ENCODE results near the gene GOLGA6L9.
"Not testable (repeated sequence)": the region's sequence is repeated elsewhere in the genome, so short reads cannot be mapped to it uniquely, and the experiment has no call there.

Gene GOLGA6L9, protein sequence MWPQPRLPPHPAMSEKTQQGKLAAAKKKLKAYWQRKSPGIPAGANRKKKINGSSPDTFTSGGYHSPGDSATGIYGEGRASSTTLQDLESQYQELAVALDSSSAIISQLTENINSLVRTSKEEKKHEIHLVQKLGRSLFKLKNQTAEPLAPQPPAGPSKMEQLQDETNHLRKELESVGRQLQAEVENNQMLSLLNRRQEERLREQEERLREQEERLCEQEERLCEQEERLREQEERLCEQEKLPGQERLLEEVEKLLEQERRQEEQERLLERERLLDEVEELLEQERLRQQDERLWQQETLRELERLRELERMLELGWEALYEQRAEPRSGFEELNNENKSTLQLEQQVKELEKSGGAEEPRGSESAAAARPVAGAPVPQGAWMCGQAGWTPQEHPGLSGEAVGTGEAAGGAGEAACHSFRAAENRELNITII

DNA sequence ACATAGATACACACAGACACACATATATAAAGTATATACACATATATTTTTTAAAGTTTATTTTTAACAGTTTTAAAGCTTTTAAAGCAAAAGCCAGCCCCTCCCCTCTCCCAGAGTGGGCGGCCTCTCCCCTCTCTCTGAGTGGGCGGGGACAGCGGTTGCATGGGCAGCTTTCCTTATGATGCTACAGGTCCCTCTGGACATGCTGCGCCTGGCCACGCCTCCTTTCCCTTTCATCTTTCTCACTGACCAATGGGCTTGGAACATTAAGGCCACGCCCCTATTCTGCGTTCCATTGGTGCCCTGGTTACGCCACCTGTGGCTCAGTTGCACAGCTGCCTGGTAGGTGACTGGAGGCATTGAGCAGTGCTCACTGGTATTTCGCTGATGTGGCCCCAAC lies at the start of gene GOLGA6L9:
Gene GOLGA6L9, plus strand, starts transcription at position 124 of the 400 bp plus-strand sequence. Its CDS starts 264 bp downstream, at position 388.
- not testable (repeated sequence) for DNase-seq (ENCODE audit: low spot score)

DNA sequence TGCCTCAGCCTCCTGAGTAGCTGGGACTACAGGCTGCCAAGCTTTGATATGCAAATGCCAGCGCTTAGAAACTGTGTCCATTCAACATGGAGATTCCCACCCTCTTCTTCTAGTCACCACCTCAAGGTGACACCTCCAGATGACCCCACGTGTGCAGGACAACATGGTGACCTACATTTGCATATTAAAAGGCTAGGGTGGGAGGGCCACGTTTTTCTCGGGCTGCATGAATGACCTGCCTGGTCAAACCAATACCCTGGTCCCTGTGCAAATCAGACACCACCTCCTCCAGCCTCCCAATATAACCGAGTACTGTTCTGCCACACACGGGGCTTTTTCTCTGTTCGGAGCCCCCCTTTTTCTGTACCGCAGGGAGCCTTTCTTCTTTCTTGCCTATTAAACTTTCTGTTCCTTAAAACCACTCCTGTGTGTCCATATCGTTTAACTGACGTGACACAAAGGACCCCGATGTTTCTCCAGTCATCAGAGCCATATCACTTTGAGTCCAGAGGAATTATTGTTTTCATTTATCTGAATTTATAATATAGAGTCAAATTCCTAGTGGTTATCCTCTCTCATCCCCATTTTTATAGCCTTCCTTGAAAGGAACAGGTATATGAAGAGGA lies 48.2 kb upstream of the GOLGA6L9 start:
- not testable (repeated sequence) for DNase-seq (ENCODE audit: low spot score)

DNA sequence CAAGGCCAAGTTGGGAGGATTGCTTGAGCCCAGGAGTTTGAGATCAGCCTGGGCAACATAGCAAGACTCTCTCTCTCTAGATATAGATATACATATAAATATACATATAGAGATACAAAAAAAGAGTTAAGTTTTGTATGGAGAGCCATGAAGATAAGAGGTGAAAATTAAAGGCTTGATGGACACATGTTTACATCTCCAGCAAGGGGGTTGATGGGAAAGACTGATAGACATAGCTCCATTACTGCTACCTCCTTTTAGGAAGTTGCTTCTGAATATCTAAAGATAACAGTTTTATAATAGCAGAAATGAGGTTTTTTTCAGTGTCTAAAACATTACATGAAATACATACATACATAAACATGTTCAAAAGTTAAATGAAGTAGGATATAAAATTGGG lies 42.4 kb upstream of the GOLGA6L9 start:
- not testable (repeated sequence) for DNase-seq (ENCODE audit: low spot score)

DNA sequence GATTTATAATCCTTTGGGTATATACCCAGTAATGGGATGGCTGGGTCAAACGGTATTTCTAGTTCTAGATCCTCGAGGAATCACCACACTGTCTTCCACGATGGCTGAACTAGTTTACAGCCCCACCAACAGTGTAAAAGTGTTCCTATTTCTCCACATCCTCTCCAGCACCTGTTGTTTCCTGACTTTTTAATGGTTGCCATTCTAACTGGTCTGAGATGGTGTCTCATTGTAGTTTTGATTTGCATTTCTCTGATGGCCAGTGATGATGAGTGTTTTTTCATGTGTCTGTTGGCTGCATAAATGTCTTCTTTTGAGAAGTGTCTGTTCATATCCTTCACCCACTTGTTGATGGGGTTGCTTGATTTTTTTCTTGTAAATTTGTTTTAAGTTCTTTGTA lies 39.5 kb upstream of the GOLGA6L9 start:
- DNase-seq (ENCODE audit: low spot score), result not testable (repeated sequence)

DNA sequence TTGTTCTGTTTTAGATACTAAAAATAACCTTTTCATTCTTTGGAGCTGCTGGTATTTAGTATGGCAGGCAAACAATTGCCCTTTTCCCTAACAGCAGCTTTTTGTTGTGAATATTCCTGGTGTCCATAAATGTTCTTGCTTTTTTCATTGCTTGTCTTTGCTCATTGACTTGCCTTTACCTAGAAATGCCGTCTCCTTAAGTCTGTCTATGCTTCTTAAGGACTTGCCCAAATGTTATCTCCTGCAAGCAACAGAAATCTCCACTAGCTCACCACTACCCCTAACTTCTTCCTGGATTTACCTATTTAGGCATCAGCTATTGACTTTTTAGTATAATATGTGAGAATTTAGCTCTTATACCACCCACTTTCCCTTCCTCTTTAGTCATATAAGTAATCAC lies 37.5 kb upstream of the GOLGA6L9 start:
- DNase-seq (ENCODE audit: low spot score), result not testable (repeated sequence)

DNA sequence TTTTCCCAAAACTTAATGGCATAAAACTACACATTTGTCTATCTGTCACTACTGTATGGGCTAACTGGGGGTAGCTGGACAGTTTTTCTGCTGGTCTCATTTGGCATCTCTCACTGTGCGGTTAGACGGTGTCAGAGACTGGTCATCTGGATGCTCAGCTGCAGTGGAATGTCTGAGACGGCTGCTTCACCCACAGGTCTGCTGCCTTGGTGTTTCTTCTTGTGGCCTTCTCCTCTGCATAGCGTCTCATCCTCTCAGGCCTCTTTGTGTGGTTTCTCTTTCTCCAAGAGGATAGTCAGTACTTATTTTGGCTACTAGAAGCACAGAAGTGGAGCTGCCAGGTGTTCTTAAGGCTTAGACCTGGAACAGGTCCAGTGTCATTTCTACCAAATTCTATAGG lies 35.9 kb upstream of the GOLGA6L9 start:
- peak; percentile 16 for DNase-seq (ENCODE audit: low spot score)

DNA sequence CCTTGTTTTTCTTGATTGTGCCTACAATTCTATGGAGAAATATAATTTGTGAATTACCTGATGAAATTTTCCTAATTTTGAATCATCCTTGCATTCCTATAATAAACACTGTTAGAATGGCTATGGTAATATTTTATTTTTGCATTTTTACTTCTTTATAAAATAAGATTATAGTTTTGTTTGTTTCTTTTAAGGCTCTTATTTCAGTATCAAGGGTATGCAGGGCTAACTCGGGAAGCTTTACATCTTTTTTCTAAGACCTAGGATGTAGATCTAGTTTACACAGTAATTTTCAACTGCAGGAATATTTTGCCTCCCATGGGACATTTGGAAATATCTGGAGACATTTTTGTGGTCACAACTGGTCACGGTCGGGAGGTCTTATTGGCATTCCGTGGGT lies 33.8 kb upstream of the GOLGA6L9 start:
- not testable (repeated sequence) for DNase-seq (ENCODE audit: low spot score)

DNA sequence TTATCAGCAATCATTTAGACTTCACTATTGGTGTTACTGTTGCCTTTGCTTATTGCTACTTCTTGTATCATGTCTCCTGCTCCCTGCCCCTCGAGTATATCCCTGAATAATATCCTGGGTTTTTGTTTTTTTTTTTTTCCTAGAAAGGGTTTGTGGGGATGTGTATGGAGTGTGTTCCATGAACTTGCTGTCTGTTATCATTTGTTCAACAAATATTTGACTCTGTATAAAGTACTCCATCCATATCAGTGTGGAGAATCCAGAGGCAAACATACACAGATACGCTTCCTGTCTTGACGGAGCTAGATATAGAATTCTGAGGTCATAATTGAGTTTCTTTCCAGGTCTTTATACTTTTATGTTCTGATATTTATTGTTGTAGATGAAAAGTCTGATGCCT lies 31.8 kb upstream of the GOLGA6L9 start:
- DNase-seq (ENCODE audit: low spot score), result no peak

DNA sequence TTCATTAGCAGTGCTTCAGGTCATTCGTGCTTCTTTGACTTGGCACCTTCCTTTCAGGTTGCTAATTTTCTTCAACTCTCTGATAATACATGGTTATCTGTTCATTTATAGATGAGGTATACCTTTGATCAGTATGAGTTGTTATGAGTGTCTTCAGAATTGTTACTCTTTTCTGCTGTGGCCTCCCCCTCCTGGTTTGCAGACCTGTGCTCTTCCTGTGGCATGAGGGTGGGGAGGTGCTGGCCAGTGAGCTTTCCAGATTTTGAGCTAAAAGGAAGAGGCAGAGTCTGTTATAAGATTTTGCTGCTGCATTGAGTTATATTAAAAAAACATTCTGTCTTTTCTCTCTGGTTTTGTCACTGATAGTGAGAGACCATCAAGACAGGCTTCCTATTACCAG lies 30.8 kb upstream of the GOLGA6L9 start:
- DNase-seq (ENCODE audit: low spot score), result no peak

DNA sequence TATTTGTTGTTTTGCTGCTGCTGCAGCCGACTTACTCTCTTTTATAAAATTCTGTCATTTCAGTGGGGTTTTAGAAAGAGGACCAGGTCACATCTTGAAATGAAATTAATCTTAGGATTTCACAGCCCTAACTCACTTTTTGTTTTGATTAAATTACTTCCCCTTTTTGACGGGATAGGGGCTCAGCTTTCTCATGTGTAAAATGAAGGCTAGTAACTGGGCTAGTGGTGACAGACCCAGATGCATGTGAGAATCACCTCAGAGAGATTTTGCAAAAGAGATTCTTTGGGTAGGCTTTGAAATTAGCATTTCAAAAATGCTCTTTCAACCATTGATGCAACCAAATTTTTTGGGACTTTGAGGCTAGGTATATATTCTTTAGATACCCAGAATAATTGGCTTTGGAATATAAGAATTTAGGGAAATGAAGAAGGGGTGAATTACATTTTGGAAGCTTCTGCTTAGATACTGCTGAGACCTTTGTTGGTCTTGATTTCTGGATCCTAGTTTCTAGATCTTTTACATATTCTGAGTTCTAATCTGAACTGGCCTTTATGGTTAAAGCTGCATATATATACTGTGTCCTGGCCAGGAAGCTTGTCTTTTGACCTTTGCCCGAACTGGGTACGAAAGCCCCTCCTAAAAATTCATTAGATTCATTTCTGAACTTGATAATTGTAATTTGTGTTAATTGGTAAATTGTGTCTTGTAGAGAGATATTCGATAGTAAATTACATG lies 30.1 kb upstream of the GOLGA6L9 start:
- DNase-seq (ENCODE audit: low spot score), result not testable (repeated sequence)

DNA sequence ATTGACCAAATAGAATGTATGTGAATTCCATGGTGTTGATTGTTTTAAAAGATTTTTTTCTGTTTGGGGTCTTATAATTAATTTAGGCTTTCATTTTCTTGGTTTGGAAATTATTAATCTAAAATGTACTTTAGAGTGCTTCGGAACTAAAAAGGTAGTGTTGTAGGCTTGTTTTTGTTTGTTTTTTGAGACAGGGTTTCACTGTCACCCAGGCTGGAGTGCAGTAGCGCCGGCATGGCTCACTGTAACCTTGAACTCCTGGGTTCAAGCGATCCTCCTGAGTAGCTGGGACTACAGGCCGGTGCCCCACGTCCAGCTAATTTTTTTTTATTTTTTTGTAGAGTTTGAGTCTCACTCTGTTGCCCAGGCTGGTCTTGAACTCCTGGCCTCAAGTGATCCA lies 27.7 kb upstream of the GOLGA6L9 start:
- DNase-seq (ENCODE audit: low spot score), result not testable (repeated sequence)

DNA sequence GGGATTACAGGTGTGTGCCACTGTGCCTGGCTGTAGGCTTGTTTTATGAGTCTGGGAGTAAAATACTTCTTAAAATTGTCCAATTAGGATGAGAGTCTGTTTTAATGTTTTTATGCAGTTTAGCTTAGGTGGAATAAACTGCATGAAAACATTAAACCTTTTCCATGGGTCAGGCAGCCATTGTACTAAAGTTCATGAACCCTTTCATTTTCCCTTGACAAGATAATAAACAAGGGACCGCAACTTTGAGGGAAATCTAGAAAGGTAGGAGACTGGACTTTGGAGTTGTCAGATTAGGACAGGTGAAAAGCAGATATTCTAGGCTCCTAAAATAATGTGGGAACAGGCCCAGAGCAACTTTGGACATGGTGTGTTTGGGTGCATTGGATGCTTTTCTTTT lies 27.3 kb upstream of the GOLGA6L9 start:
- DNase-seq (ENCODE audit: low spot score), result not testable (repeated sequence)

DNA sequence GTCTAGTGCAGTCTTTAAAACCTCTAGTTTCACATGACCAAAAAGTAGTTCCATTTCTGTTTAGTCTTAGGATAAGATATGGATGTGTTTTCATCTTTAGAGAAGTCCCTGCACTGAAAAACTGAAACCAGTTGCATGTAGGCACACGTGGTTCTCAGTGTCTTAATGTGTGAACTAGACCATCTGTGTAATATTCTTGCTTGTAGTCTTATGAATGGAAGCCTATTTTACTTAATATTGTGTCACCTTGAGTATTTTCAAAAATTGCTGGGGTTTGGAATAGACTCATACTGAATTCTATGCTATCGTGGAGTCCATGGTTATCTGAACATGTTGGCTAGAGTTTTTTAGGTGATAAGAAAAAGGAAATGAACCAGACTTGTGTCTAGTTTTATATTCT lies 23.4 kb upstream of the GOLGA6L9 start:
- DNase-seq (ENCODE audit: low spot score), result not testable (repeated sequence)

DNA sequence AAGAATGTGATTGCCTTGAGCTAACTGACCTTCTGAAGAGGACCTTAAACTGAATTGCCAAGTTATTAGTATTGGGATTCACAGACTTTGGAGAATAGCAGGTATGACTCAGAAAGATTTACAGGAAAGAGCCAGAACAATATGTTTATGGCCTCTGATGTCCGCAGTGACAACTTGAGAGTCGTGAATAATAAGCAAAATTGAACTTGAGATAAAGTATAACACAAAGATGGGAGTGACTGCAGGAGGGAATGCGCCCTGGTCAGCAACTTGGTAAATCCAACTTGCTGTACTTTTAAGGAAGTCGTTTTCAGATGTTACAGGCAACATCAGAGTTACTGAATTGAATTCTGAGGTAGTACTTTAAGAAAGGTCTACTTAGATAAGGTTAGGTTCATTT lies 19.3 kb upstream of the GOLGA6L9 start:
- not testable (repeated sequence) for DNase-seq (ENCODE audit: low spot score)

DNA sequence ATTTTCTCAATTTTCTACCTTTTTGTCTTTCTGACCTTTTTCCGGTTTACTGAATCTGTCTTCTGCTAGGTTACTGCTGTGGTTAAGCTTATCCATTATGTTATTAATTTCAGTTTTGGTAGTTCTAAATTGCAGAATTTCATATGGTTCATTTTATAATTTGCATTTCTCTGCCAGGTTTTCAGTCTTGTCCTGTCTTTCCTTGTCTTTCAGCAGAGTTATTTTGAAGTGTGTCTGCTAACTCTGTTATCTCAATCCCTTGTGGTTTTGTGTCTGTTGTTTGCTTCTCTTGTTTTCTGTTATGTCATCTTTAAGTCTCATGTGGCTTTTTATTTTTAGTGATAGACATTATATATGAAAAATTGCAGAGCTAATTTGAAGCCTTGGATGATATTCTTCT lies 18.0 kb upstream of the GOLGA6L9 start:
- DNase-seq (ENCODE audit: low spot score), result not testable (repeated sequence)

DNA sequence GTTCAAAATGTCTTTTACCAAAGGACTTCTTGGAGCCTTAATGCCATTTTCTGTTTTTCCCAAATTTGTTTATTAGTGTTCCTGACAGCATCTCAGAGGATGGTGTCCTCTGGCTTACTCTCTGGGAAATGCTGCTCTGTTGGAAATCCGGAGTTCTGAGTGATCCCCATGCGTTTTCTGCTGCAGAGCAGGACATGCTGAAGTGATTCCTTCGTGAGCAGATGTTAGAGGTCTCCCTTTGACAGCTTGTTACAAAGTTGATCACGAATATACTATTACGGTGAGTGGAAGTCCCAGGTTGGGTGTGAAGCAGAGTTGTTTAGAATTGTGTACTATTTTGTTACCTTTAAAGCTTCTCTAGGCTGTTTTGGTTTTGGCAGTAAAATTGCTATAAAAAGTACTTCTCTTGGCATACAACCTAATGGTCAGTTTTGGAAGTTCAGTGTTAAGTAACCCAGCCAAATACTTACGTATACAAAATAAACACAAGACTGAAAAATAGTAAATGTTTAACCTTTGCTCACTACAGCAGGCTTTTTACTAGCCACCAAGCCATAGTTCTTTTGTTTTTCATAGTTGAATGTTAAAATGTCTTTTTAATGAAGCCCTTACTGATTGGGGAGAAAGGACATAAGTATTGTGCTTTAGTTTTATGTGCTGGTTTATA lies 15.0 kb upstream of the GOLGA6L9 start:
- DNase-seq (ENCODE audit: low spot score), result not testable (repeated sequence)

DNA sequence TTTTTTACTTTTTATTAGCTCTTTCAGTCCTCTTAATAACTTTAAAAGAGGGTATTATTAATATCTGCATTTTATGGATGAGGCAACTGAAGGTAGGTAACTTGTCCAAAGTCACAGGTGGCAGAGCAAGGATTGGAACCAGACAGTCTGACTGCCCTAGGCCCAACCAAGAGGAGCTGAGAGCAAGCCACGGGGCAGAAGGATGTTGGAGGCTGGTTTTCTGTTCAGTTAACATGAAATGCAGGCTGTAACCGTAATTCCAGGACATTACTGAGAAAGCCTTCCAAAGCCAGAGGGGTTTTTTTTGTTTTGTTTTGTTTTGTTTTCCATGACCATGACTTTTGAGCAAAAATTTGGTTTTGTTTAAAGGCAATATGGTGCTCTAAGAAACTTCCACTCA lies 9.1 kb upstream of the GOLGA6L9 start:
- not testable (repeated sequence) for DNase-seq (ENCODE audit: low spot score)

DNA sequence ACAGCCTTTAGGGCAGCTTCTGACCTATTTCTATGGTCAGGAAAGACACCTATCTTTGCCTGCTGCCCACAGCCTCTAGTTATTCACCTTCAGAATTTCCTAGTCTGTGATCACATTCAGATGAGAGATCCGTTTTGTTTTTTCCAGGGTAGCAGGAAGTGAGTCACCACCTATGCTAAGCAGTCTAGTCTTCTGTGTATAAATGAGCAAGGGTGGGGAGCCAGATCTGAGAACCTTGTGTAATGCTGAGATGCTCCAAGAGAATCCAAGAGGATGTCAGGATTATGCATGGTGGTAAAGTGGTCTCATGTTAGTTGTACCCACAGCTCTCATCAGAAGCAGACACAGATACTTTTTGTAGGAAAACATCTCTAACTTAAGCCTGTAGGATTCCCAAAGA lies 8.7 kb upstream of the GOLGA6L9 start:
- not testable (repeated sequence) for DNase-seq (ENCODE audit: low spot score)

DNA sequence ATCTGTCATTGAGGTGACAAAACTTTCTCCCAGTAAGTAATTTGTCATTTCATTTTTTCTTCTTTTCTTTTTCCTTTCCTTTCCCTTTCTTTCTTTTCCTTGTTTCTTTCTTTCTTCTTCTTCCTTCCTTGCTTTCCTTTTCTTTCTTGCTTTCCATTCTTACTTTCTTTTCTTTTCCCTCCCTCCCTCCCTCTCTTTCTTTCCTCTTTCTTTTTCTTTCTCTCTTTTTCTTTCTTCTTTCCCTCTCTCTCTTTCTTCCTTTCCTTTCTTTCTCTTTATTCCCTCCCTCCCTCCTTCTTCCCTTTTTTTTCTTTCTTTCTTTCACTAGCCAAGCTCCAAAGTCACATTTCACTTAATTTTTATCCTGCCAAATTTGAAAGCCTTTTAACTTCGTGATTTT lies 2.5 kb upstream of the GOLGA6L9 start:
- DNase-seq (ENCODE audit: low spot score), result not testable (repeated sequence)

DNA sequence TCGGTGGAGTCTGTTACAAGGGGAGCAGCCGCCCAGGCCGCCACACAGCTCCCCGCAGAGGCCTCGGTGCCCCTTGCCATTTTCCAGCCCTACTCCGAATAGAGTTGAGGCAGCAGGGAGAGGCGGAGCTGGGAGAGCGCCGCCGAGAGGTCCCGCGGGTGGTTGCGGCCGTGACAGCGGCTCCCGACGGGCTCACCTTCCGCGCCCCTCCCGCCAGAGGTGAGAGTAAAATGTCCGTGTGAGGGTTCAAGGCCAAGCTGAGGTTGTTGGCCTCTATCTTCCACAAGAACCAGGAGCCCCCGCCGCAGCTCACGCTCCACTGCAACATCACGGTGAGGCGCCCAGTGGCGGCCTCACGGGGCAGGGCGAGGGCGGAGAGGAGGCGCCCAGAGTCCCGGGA lies 15.8 kb downstream of the GOLGA6L9 start:
- not testable (repeated sequence) for DNase-seq (ENCODE audit: low spot score)

DNA sequence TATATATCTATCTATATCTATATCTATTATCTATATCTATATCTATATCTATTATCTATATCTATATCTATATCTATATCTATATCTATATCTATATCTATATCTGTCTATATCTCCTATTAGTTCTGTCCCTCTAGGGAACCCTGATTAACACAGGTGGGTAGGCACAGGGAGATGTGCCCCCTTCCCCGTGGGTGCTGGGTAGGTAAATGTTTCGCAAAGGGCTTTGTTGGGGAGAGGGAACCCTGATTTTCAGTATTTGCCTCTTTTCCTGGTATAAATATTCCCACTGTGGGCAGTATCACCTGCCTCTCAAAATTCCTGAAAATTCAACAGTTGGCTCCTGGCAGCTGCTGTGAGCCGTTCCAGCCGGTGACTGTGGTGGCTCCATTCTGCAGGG lies 27.7 kb downstream of the GOLGA6L9 start:
- not testable (repeated sequence) for DNase-seq (ENCODE audit: low spot score)

DNA sequence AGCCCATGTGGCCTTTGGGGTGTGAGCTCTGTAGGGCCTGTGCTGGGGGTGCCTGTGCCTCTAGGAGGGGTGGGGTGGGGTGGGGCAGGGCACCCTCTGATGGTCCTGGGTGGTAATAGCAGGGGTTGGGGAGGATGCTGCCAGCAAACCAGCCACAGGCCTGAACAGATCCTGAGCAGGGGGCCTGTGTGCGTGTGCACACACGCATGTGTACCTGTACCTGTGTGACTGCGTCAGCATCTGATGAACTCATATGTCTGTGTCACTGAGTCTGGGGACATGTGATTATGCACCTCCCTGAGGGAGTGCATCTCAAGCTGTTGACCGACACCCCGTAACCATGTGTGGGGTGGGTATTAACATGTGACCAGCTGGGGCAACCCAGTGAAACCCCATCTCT lies 36.0 kb downstream of the GOLGA6L9 start:
- DNase-seq (ENCODE audit: low spot score), result not testable (repeated sequence)

All from hepatic stellate cell (primary cell).